GM10248 (cell line): ENCODE measurements around the gene SLC25A19.

ENCODE experiments used
- CTCF ChIA-PET: fragments of 300-600 bp; sonication (Branson Sonifier 250); formaldehyde crosslinking; extraction: SDS; loops from one replicate; lab custom pipeline; 2021; ENCODE audit warnings: antibody characterized with exemption; lab: Yijun Ruan, JAX
- POLR2A ChIA-PET: fragments of 350-650 bp; sonication (Branson Sonifier 250); formaldehyde crosslinking; extraction: SDS; loops from one replicate; lab custom pipeline; 2020; ENCODE audit warnings: antibody characterized with exemption; lab: Yijun Ruan, JAX
- DNase-seq: peaks from one replicate; pipeline ENCODE4 v3.0.0; 2012; ENCODE audit errors: extremely low spot score
- CTCF ChIP-seq: IDR thresholded peaks from 2 replicates; pipeline ENCODE4 v1.5.1; 2012; ENCODE audit warnings: mild to moderate bottlenecking, low read depth; ENCODE audit errors: extremely low read depth, missing control alignments, control extremely low read depth

The SLC25A19 gene

GRCh38 chr17:75267411-75268232 lies 21.6 kb downstream of the SLC25A19 start:
- CTCF ChIA-PET, result interaction anchor here (0.7 to 7.7 kb wide), 3 partner anchors 17 to 27 kb away, joined by 3 to 108 read pairs (median 4); partner anchors contain the start of gene SLC25A19
- no peak for DNase-seq
- TF ChIP-seq CTCF, result no peak
- POLR2A ChIA-PET, result interaction anchor here (0.7 to 0.8 kb wide), 2 partner anchors 21 to 240 kb away, joined by 3 to 4 read pairs; partner anchors contain the start of gene SLC25A19

DNA sequence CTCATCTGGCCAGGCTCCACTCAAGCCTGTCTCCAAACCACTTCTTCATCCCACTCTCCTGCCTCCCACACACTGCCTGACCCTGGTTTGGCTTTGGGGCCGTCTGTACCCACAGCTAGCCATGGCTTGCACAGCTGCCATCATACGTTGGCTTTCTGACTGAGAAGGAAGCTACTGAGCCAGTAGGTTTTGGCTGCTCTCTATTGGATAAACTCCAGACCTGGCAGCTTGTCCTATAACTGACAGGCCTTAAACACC lies 22.2 kb downstream of the SLC25A19 start:
- TF ChIP-seq CTCF, result no peak
- ChIA-PET POLR2A (no interaction called here), CTCF (interaction anchor here (0.9 to 7.7 kb wide), 3 partner anchors 17 to 27 kb away, joined by 3 to 108 read pairs (median 4); partner anchors contain the start of gene SLC25A19)
- DNase-seq, result no peak

GRCh38 chr17:75266316-75267152 lies 22.7 kb downstream of the SLC25A19 start:
- CTCF ChIA-PET, result interaction anchor here (0.9 to 7.7 kb wide), 3 partner anchors 16 to 28 kb away, joined by 3 to 108 read pairs (median 4); partner anchors contain the start of gene SLC25A19
- POLR2A ChIA-PET, result no interaction called here
- TF ChIP-seq CTCF, result no peak

GRCh38 chr17:75265614-75266315 lies 23.5 kb downstream of the SLC25A19 start:
- TF ChIP-seq CTCF, result no peak
- CTCF ChIA-PET, result interaction anchor here (0.9 to 1.4 kb wide), 3 partner anchors 15 to 151 kb away, joined by 3 to 4 read pairs (median 3); no protein-coding TSS in a partner anchor
- POLR2A ChIA-PET, result no interaction called here
- DNase-seq, result no peak

More at GRCh38 chr17:75266316-75267152, 22.7 kb downstream of the SLC25A19 start:
- DNase-seq, result no peak

DNA sequence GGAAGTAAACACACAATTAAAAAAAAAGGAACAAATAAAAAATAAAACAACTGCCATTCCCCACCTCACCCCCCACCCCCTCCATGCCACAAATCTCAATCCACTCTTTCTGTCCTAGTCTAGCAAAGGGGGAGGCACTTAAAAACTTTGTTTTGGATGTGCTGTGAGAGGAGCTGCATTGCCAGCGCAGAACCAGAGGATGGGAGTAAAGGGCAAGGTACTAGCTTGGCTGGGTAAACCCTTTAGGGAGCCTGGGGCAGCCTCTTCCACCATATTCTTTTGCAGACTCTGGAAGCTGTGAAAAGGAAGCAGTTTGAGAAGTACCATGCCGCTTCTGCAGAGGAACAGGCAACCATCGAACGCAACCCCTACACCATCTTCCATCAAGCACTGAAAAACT lies 26.2 kb downstream of the SLC25A19 start:
- ChIA-PET CTCF (interaction anchor here (0.8 to 4.8 kb wide), 9 partner anchors 8 to 254 kb away, joined by 3 to 87 read pairs (median 4); partner anchors contain the start of genes MIF4GD and TSEN54), POLR2A (interaction anchor here (0.7 to 3.0 kb wide), 5 partner anchors 8 to 287 kb away, joined by 5 to 27 read pairs (median 5); partner anchors contain the start of genes GRB2, MIF4GD and SLC25A19)
- TF ChIP-seq CTCF, result no peak
- DNase-seq, result no peak

DNA sequence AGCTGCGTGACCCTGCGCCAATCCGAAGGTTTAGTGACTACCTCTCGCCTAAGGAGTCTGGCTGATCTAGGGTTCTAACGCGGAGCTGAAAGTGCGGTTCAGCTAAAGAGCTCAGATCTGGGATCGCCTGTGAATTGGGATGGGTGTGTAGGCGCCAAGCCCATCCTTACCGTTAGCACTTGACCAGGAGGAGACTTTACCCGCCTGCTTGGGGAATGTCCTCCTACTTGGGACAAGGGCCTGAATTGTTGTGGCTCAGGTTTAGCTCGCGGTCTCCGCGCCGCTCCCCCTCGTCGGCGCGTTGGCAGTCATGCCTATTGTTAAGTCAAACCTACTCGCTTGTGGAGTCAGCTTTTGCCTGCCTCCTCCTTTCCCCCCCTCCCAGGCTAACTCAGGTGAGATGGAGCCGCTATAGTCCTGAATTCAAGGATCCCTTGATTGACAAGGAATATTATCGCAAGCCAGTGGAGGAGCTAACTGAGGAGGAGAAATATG lies 27.1 kb downstream of the SLC25A19 start:
- DNase-seq, result no peak
- CTCF ChIA-PET, result interaction anchor here (1.0 to 4.8 kb wide), 12 partner anchors 9 to 150 kb away, joined by 3 to 87 read pairs (median 4); partner anchors contain the start of genes MIF4GD and NT5C
- POLR2A ChIA-PET, result interaction anchor here (0.5 to 3.0 kb wide), 7 partner anchors 9 to 144 kb away, joined by 3 to 27 read pairs (median 5); partner anchors contain the start of genes GRB2, MIF4GD and SLC25A19
- TF ChIP-seq CTCF, result no peak
